Measurements from ENCODE around the gene USP24. TPM values are rescaled to one million over a fixed set of nuclear protein-coding genes. Genes with fewer than 3 reads are reported as not detected.

USP24 gene
- total RNA-seq, 4 donors from 2014 or later: 20.9 to 58.6 (median 40.5) TPM

GRCh38 chr1:55210990-55211801 lies 4.0 kb downstream of the USP24 start:
- TF ChIP-seq CTCF (IDR thresholded peaks at IDR 0.05): no peak
- TF ChIP-seq POLR2A (IDR thresholded peaks at IDR 0.05): no peak
- H3K4me3 ChIP-seq (ENCODE audit: low read depth, poor library complexity, severe bottlenecking): no peak overlapping the region
- DNase-seq (ENCODE audit: low spot score in 2 of 2): no peak
- intact Hi-C loops (cut with DNase I; ENCODE audit: low total_unique reads): no loop called here
- 33 to 39% methylated on average over 4 of the region's 4 CpGs for WGBS, 2 donors

- no peak overlapping the region for H3K4me3 ChIP-seq (ENCODE audit: low read depth, poor library complexity, severe bottlenecking)
- intact Hi-C loops (cut with DNase I; ENCODE audit: low total_unique reads): no loop called here
- no peak for DNase-seq (ENCODE audit: low spot score in 2 of 2)
- WGBS, 2 donors: 38 to 41% methylated on average over 2 of the region's 2 CpGs
- TF ChIP-seq CTCF (IDR thresholded peaks at IDR 0.05): no peak
- TF ChIP-seq POLR2A (IDR thresholded peaks at IDR 0.05): no peak
Observed at GRCh38 chr1:55209247-55209646, 5.9 kb downstream of the USP24 start.

- TF ChIP-seq POLR2A (IDR thresholded peaks at IDR 0.05): no peak
- TF ChIP-seq CTCF (IDR thresholded peaks at IDR 0.05): no peak
- WGBS, 2 donors: 90% methylated on average over 2 of the region's 2 CpGs
- intact Hi-C loops (cut with DNase I; ENCODE audit: low total_unique reads): no loop called here
- DNase-seq (ENCODE audit: low spot score in 2 of 2): no peak
- no peak overlapping the region for H3K4me3 ChIP-seq (ENCODE audit: low read depth, poor library complexity, severe bottlenecking)
Observed at GRCh38 chr1:55206210-55206609, 9.0 kb downstream of the USP24 start.

- TF ChIP-seq POLR2A (IDR thresholded peaks at IDR 0.05): no peak
- no peak for TF ChIP-seq CTCF (IDR thresholded peaks at IDR 0.05)
- no peak for DNase-seq (ENCODE audit: low spot score in 2 of 2)
- no peak overlapping the region for H3K4me3 ChIP-seq (ENCODE audit: low read depth, poor library complexity, severe bottlenecking)
- WGBS, 2 donors: 67 to 72% methylated on average over 1 of the region's 1 CpG
- intact Hi-C loops (cut with DNase I; ENCODE audit: low total_unique reads): no loop called here
Observed at GRCh38 chr1:55204997-55205396, 10.2 kb downstream of the USP24 start.

GRCh38 chr1:55203064-55203463 lies 12.1 kb downstream of the USP24 start:
- intact Hi-C loops (cut with DNase I; ENCODE audit: low total_unique reads): no loop called here
- 90 to 94% methylated on average over 2 of the region's 2 CpGs for WGBS, 2 donors

More at GRCh38 chr1:55203064-55203463, 12.1 kb downstream of the USP24 start:
- no peak for DNase-seq (ENCODE audit: low spot score in 2 of 2)
- TF ChIP-seq CTCF (IDR thresholded peaks at IDR 0.05): no peak
- H3K4me3 ChIP-seq (ENCODE audit: low read depth, poor library complexity, severe bottlenecking): no peak overlapping the region

Measured in lower leg skin (tissue), 4 donors.